ENCODE results near the gene RBM19.

Gene RBM19

GRCh38 chr12:113877607-113878006 is 88.5 kb downstream of the RBM19 start:
- no peak for DNase-seq

GRCh38 chr12:113876160-113876559 is 90.0 kb downstream of the RBM19 start:
- DNase-seq = no peak

GRCh38 chr12:113875691-113876090 is 90.4 kb downstream of the RBM19 start:
- peak; percentile 40 for DNase-seq

GRCh38 chr12:113874999-113875561 is 91.0 kb downstream of the RBM19 start:
- no peak for DNase-seq

- no peak for DNase-seq
These were observed 91.8 kb downstream of the RBM19 start for GRCh38 chr12:113874326-113874725.

- no peak for DNase-seq
These were observed 92.4 kb downstream of the RBM19 start for GRCh38 chr12:113873740-113874139.

- no peak for DNase-seq
These were observed 95.2 kb downstream of the RBM19 start for GRCh38 chr12:113870890-113871289.

GRCh38 chr12:113870035-113870434 is 96.1 kb downstream of the RBM19 start:
- no peak for DNase-seq

- no peak for DNase-seq
These were observed 97.8 kb downstream of the RBM19 start for GRCh38 chr12:113868365-113868764.

GRCh38 chr12:113867258-113867657 is 98.9 kb downstream of the RBM19 start:
- DNase-seq = no peak

- DNase-seq = no peak
These were observed 99.6 kb downstream of the RBM19 start for GRCh38 chr12:113866496-113866895.

- no peak for DNase-seq
These were observed 102.7 kb downstream of the RBM19 start for GRCh38 chr12:113863455-113863845.

GRCh38 chr12:113862590-113863454 is 103.3 kb downstream of the RBM19 start:
- no peak for DNase-seq

- DNase-seq = no peak
These were observed 104.3 kb downstream of the RBM19 start for GRCh38 chr12:113861708-113862312.

GRCh38 chr12:113860950-113861349 is 105.2 kb downstream of the RBM19 start:
- no peak for DNase-seq

- DNase-seq = peak; percentile 49
These were observed 105.9 kb downstream of the RBM19 start for GRCh38 chr12:113860059-113860820.

- no peak for DNase-seq
These were observed 107.2 kb downstream of the RBM19 start for GRCh38 chr12:113858841-113859386.

GRCh38 chr12:113857371-113857770 is 108.8 kb downstream of the RBM19 start:
- no peak for DNase-seq

GRCh38 chr12:113855998-113856397 is 110.1 kb downstream of the RBM19 start:
- DNase-seq = no peak

- no peak for DNase-seq
These were observed 111.6 kb downstream of the RBM19 start for GRCh38 chr12:113854385-113855142.

- DNase-seq = no peak
These were observed 112.6 kb downstream of the RBM19 start for GRCh38 chr12:113853491-113853890.
